Activated CD8-positive, alpha-beta memory T cell treated with anti-CD3 and anti-CD28 coated beads, Interleukin-2, amount 50 U/mL, for 1 hour (primary cell): ENCODE data around the gene KRTAP4-11.
"Not testable (repeated sequence)": the region's sequence is repeated elsewhere in the genome, so short reads cannot be mapped to it uniquely, and the experiment has no call there.

ENCODE experiments used
- DNase-seq: peaks from one replicate; pipeline ENCODE4 v3.0.0-alpha.2; 2020; ENCODE audit errors: extremely low read depth

The KRTAP4-11 gene

DNA sequence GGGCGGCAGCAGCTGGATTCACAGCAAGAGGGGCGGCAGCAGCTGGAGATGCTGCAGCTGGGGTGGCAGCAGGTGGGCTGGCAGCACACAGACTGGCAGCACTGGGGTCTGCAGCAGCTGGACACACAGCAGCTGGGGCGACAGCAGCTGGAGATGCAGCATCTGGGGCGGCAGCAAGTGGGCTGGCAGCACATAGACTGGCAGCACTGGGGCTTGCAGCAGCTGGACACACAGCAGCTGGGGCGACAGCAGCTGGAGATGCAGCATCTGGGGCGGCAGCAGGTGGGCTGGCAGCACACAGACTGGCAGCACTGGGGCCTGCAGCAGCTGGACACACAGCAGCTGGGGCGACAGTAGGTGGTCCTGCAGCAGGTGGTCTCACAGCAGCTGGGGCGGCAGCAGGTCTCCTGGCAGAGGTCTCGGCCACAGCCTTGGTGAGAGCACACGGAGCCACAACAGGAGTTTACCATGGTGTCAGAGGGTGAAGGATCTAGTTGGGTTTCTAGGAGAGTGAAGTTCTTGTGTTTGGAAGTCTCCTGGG, at the start of gene KRTAP4-11:
KRTAP4-11 (minus strand) TSS at position 528 of the 541 bp plus-strand sequence; CDS start at position 470, 58 bp downstream.
- not testable (repeated sequence) for DNase-seq

DNA sequence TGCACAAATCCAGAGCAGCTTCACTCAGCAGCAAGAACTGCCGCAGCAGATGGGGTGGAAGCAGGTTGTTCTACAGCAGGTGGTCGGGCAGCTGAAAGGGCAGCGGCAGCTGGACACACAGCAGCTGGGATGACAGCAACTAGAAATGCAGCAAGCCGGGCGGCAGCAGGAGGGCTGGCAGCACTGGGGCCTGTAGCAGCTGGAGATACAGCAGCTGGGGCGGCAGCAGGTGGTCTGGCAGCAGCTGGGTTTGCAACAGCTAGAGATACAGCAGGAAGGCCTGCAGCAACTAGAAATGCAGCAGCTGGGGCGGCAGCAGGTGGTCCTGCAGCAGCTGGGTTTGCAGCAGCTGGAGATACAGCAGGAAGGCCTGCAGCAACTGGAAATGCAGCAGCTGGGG, 49.4 kb upstream of the KRTAP4-11 start:
- no peak for DNase-seq

DNA sequence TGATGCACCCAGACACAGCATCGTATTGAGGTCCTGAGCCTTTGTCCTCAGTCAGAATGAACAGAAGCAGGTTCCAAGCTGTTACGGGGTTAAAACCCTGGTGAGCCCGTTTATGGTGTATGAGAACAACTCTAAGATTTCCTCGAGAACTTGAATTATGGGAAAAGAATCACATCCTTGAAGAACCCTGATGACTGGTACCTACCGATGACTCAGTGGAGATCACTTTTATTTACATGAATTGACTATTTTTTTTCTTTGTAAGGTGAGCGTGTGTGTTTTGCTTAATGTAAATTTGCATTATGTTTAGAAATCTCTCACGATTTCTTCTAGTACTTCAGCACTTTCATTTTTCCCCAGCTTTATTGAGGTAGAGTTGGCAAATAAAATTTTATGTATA, 45.7 kb upstream of the KRTAP4-11 start:
- no peak for DNase-seq

DNA sequence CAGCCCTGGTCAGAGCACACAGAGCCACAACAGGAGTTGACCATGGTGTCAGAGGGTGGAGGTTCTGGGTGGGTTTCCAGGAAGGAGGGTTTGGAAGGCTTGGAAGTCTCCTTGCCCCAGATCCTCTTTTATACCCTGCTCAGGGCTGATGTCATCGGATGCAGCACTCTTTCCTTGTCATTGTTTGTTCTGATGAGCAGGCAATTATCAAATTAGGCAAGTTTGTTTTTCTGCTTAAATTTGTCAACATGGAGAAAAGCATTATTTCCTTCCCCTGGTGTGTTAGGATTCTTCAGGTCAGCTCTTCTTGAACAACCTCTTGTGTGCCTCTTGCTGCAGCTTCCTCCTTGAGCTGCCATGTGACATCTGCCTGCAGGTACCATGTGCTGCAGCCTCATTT, 42.5 kb upstream of the KRTAP4-11 start, which contains the start of gene KRTAP4-4:
KRTAP4-4 (minus strand) TSS at position 101 of the 400 bp plus-strand sequence; CDS start at position 44, 57 bp downstream.
- no peak for DNase-seq

GRCh38 chr17:41160190-41160589, 42.0 kb upstream of the KRTAP4-11 start:
- DNase-seq, result not testable (repeated sequence)

- no peak for DNase-seq
Observed at GRCh38 chr17:41153856-41154255, 35.7 kb upstream of the KRTAP4-11 start.

DNA sequence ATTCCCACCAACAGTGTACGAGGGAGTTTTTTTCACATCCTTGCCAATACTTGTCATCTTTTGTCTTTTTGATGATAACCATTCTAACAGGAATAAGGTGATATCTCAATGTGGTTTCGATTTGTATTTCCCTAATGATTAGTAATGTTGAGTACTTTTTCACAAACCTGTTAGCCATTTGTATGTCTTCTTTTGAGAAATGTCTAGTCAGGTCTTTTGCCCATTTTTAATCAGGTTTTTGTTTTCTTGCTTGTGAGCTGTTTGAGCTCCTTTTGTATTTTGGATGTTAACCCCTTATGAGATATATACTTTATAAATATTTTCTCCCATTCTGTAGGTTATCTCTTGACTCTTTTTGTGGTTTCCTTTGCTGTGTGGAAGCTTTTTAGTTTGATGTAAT, 33.4 kb upstream of the KRTAP4-11 start:
- DNase-seq, result no peak

GRCh38 chr17:41150026-41150425, 31.9 kb upstream of the KRTAP4-11 start:
- no peak for DNase-seq

DNA sequence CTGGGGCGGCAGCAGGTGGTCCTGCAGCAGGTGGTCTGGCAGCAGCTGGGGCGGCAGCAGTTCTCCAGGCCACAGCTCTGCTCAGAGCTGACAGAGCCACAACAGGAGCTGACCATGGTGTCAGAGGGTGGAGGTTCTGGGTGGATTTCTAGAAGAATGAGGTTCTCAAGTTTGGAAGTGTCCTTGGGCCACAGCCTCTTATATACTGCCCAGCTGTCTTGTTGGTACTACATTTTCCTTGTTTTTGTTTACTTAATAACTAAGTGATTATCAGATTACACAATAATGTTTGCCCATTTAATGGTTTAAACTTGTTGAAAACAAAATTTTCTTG, 31.4 kb upstream of the KRTAP4-11 start, which contains the start of gene KRTAP4-5:
KRTAP4-5 (minus strand) TSS at position 174 of the 334 bp plus-strand sequence; CDS start at position 116, 58 bp downstream.
- DNase-seq, result no peak

DNA sequence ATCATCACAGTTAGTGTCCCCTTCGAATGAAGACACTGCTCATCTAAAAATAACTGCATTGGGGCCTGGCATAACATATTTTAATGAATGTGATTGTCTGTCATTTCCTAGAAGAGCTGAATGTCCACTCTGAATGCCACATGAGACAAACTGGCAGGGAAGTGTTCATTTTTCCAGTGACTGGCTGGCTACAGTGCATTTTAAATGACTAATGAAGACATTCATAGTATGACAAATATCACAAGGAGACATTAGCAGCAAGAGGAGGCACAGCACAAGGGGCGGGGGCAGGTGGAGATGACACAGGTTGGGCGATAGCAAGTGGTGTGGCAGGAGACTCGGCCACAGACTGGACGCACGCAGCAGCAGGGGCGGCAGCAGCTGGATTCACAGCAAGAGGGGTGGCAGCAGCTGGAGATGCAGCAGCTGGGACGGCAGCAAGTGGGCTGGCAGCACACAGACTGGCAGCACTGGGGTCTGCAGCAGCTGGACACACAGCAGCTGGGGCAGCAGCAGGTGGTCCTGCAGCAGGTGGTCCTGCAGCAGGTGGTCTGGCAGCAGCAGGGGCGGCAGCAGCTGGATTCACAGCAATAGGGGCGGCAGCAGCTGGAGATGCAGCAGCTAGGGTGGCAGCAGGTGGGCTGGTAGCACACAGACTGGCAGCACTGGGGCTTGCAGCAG, 30.9 kb upstream of the KRTAP4-11 start:
- not testable (repeated sequence) for DNase-seq

GRCh38 chr17:41147531-41148204, 29.5 kb upstream of the KRTAP4-11 start:
- no peak for DNase-seq

- DNase-seq, result no peak
Observed at GRCh38 chr17:41145261-41145660, 27.1 kb upstream of the KRTAP4-11 start.

DNA sequence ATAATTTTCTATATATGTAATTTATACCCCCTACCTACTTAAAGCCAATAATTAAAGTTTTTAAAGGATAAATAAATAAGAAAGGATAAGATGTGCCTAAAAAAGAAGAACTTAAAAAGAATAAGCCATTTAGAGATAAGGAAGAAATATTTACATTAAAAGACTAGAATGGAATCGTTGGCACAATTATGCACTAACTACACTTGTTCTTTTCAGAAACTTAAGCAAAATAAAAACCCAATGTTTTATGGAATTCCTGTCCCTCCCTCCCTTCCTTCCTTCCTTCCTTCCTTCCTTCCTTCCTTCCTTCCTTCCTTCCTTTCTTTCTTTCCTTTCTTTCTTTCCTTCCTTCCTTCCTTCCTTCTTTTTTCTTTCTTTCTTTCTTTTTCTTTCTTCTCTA, 26.7 kb upstream of the KRTAP4-11 start:
- DNase-seq, result no peak

DNA sequence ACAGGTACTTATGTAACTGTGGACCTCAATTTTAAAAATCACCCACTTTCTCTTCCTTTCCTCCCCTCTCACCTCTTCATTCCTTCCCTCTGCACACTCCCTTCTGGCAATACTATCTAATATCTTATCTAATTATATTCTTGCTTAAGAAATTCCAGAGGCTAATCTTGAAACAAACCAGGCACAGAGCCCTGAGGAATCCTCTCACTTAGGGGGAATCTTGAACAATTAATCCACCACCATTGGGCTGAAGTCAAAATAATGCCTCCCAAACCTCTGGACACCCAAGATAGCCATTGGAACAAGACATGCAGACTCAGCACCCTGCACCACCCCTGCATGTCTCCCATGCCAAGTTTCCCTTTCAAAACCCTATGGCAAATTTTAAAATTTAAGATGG, 23.2 kb upstream of the KRTAP4-11 start:
- no peak for DNase-seq

GRCh38 chr17:41140360-41141131, 22.4 kb upstream of the KRTAP4-11 start, which contains the start of gene KRTAP4-6:
Gene KRTAP4-6 (minus strand): TSS chr17:41140544. CDS start chr17:41140487, 57 bp downstream.
- DNase-seq, result no peak

DNA sequence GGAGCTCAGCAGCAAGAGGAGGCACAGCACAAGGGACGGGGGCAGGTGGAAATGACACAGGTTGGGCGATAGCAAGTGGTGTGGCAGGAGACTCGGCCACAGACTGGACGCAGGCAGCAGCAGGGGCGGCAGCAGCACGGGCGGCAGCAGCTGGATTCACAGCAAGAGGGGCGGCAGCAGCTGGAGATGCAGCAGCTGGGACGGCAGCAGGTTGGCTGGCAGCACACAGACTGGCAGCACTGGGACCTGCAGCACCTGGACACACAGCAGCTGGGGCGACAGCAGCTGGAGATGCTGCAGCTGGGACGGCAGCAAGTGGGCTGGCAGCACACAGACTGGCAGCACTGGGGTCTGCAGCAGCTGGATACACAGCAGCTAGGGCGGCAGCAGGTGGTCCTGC, 21.7 kb upstream of the KRTAP4-11 start:
- not testable (repeated sequence) for DNase-seq

GRCh38 chr17:41133880-41134735, 15.9 kb upstream of the KRTAP4-11 start:
- no peak for DNase-seq

DNA sequence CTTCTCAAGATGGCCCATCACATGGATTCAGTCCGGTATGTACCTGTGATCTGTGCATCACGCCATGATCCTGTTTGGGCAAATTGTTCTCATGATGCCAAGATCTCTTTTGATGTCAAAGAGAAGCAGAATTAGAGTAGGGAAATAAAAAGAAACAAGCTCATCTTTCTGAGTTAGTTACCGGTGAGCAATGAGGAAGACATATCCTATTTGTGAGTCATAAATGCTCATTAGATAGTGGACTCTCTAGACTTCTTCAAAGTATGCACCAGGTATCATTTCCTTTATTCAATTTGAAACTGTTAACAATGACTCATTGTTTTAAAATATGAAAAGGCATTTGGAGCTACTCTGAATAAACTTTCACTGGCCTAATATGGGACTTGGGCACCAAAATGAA, 13.8 kb upstream of the KRTAP4-11 start:
- no peak for DNase-seq

GRCh38 chr17:41127371-41127770, 9.2 kb upstream of the KRTAP4-11 start:
- no peak for DNase-seq

- DNase-seq, result no peak
Observed at GRCh38 chr17:41126412-41126811, 8.2 kb upstream of the KRTAP4-11 start.

DNA sequence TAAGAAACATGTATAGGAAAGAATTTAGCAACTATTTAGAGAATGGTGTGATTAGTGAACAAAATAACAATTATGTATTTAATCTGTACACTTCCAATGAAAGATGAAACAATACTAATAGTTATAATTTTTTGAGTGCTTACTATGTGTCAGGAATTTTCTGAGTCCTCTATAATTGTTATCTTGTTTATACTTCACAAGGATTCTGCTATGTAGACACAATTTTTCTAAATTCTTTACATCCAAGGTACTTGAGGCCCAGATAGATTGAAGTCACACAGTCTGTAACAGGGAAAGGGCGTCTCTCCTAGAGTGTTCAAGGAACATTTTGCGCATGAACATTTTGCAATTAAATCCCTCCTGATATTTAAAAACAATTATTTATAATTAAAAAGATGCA, 6.9 kb upstream of the KRTAP4-11 start:
- DNase-seq, result no peak
